Fibroblast of the conjunctiva (primary cell): ENCODE data around the gene DNMBP.

Source experiments
- DNase-seq: peaks from one replicate; pipeline ENCODE4 v3.0.0-alpha.2; 2010; ENCODE audit warnings: low read depth

DNMBP gene

GRCh38 chr10:99828464-99828863 lies 181.3 kb downstream of the DNMBP start:
- DNase-seq: no peak

GRCh38 chr10:99827936-99828335 lies 181.8 kb downstream of the DNMBP start:
- DNase-seq: no peak
